HCT116 (cell line): ENCODE measurements around the gene MUC13. TPM values are rescaled to one million over a fixed set of nuclear protein-coding genes. Genes with fewer than 3 reads are reported as not detected.

ENCODE experiments used
- ATAC-seq: fragments of 200-7000 bp; cut with Tn5 transposase; 2 replicates; pipeline ENCODE4 v1.9.1; 2020; ENCODE audit warnings: mild to moderate bottlenecking, moderate library complexity
- BruUV-seq: library from RNA; stranded (reverse); fragments of 400-500 nt; replicated peaks from 2 replicates; lab custom pipeline; 2021; lab: Mats Ljungman, UMichigan
- CTCF ChIA-PET: fragments of 300-600 bp; sonication (Branson Sonifier 250); formaldehyde crosslinking; loops from one replicate; lab custom pipeline; 2021; ENCODE audit warnings: antibody characterized with exemption; lab: Charles Lee
- POLR2A ChIA-PET: fragments of 300-600, 350-600 bp; sonication (Branson Sonifier 250); formaldehyde crosslinking; loops from one replicate; lab custom pipeline; 2021; ENCODE audit warnings: antibody characterized with exemption; lab: Charles Lee
- RAD21 ChIA-PET, 2 experiments: fragments of 300-600 bp; sonication (Branson Sonifier 250); formaldehyde crosslinking; loops; one replicate each; lab custom pipeline; 2023; ENCODE audit warnings: low total read pairs in 2 of 2; ENCODE audit not compliant: uncharacterized antibody in 2 of 2, unreplicated experiment in 2 of 2, low non-redundant PET in 1 of 2; lab: Charles Lee
- DNase-seq: peaks from one replicate; pipeline ENCODE4 v3.0.0-alpha.2; 2010; ENCODE audit warnings: low read depth, low spot score
- H2AFZ ChIP-seq: fragments of 200-600 bp; shearing (Covaris generic), sonication (generic); 2 replicates; pipeline ENCODE4 v1.6.1; 2017; ENCODE audit warnings: low read depth, mixed run types, mixed read lengths, antibody characterized with exemption, low read length; ENCODE audit not compliant: poor library complexity, severe bottlenecking
- H3K27ac ChIP-seq: 2 replicates; pipeline ENCODE4 v1.5.1; 2012; ENCODE audit warnings: low read depth, low read length
- H3K27me3 ChIP-seq: fragments of 200-600 bp; sonication (generic); 2 replicates; pipeline ENCODE4 v1.6.1; 2016; ENCODE audit warnings: mixed run types, low read length, mixed read lengths; ENCODE audit not compliant: insufficient read depth
- H3K36me3 ChIP-seq, 2 experiments: fragments of 200-500 bp in 1 of 2; fragments of 200-600 bp in 1 of 2; sonication (Bioruptor generic) in 1 of 2; sonication (generic) in 1 of 2; 2 replicates each; pipeline versions ENCODE4 v1.5.1 to v1.6.1; 2014 to 2016; ENCODE audit warnings: low read length in 2 of 2, inconsistent platforms in 1 of 2, mixed read lengths in 1 of 2, mixed run types in 1 of 2; ENCODE audit not compliant: insufficient read depth in 2 of 2, control insufficient read depth in 1 of 2
- H3K4me1 ChIP-seq, 2 experiments: fragments of 200-600 bp in 1 of 2; sonication (generic) in 1 of 2; 2 replicates each; pipeline versions ENCODE4 v1.5.1 to v1.6.1; 2012 to 2017; ENCODE audit warnings: low read length in 2 of 2, inconsistent platforms in 1 of 2, mild to moderate bottlenecking in 1 of 2, mixed read lengths in 1 of 2, mixed run types in 1 of 2, moderate library complexity in 1 of 2; ENCODE audit not compliant: insufficient read depth in 2 of 2, control insufficient read depth in 1 of 2
- H3K4me2 ChIP-seq: fragments of 200-600 bp; sonication (generic); 2 replicates; pipeline ENCODE4 v1.6.1; 2017; ENCODE audit warnings: mixed run types, low read length, mixed read lengths
- H3K4me3 ChIP-seq, 2 experiments: fragments of 200-600 bp in 1 of 2; sonication (generic) in 1 of 2; replicated peaks in 1 of 2; 2 replicates each; pipeline ENCODE4 v1.5.1; 2011 to 2016; ENCODE audit warnings: low read length in 2 of 2, control low read depth in 1 of 2, low read depth in 1 of 2, mild to moderate bottlenecking in 1 of 2, mixed read lengths in 1 of 2, mixed run types in 1 of 2
- H3K79me2 ChIP-seq: fragments of 200-600 bp; sonication (generic); 2 replicates; pipeline ENCODE4 v1.6.1; 2017; ENCODE audit warnings: mild to moderate bottlenecking, mixed run types, low read length, moderate library complexity, mixed read lengths; ENCODE audit not compliant: insufficient read depth
- H3K9ac ChIP-seq: fragments of 200-600 bp; sonication (generic); 2 replicates; pipeline ENCODE4 v1.6.1; 2016; ENCODE audit warnings: low read length, mixed read lengths
- H3K9me2 ChIP-seq: fragments of 200-600 bp; sonication (generic), shearing (Covaris generic); 2 replicates; pipeline ENCODE4 v1.6.1; 2017; ENCODE audit warnings: mixed run types, mild to moderate bottlenecking, moderate library complexity; ENCODE audit not compliant: insufficient read depth
- H3K9me3 ChIP-seq, 2 experiments: fragments of 200-500 bp in 1 of 2; fragments of 200-600 bp in 1 of 2; sonication (Bioruptor generic) in 1 of 2; sonication (generic) in 1 of 2; 2 replicates each; pipeline ENCODE4 v1.6.1; 2014 to 2017; ENCODE audit warnings: low read length in 2 of 2, mixed read lengths in 2 of 2, inconsistent platforms in 1 of 2, low read depth in 1 of 2, mild to moderate bottlenecking in 1 of 2, mixed run types in 1 of 2, moderate library complexity in 1 of 2; ENCODE audit not compliant: control insufficient read depth in 1 of 2, insufficient read depth in 1 of 2
- H4K20me1 ChIP-seq: fragments of 200-600 bp; sonication (generic), shearing (Covaris generic); 2 replicates; pipeline ENCODE4 v1.6.1; 2017; ENCODE audit warnings: mixed run types, mild to moderate bottlenecking, moderate library complexity; ENCODE audit not compliant: insufficient read depth
- ATF3 ChIP-seq: IDR thresholded peaks from 2 replicates; pipeline ENCODE4 v1.6.1; 2012
- CTCF ChIP-seq, 3 experiments: fragments of 200-600 bp in 1 of 3; sonication (generic) in 1 of 3; IDR thresholded peaks in 2 of 3; conservative IDR thresholded peaks in 1 of 3; 2 replicates each; pipeline ENCODE4 v1.5.1; 2012 to 2017; ENCODE audit warnings: low read depth in 2 of 3, low read length in 2 of 3, antibody characterized with exemption in 1 of 3, borderline replicate concordance in 1 of 3, control low read depth in 1 of 3, mild to moderate bottlenecking in 1 of 3, mixed read lengths in 1 of 3, mixed run types in 1 of 3, moderate library complexity in 1 of 3; ENCODE audit not compliant: insufficient read depth in 1 of 3
- EGR1 ChIP-seq: IDR thresholded peaks from 2 replicates; pipeline ENCODE4 v1.6.1; 2012; ENCODE audit warnings: low read depth
- ELF1 ChIP-seq: IDR thresholded peaks from 2 replicates; pipeline ENCODE4 v1.6.1; 2012; ENCODE audit warnings: low read depth, borderline replicate concordance
- EZH2 ChIP-seq: fragments of 200-600 bp; sonication (generic); IDR thresholded peaks from 2 replicates; pipeline ENCODE4 v1.6.1; 2017; ENCODE audit warnings: antibody characterized with exemption, mixed run types
- FOSL1 ChIP-seq: IDR thresholded peaks from 2 replicates; pipeline ENCODE4 v1.6.1; 2012; ENCODE audit warnings: low read depth
- POLR2A ChIP-seq: IDR thresholded peaks from 2 replicates; pipeline ENCODE4 v1.7.0; 2011; ENCODE audit warnings: borderline replicate concordance; ENCODE audit not compliant: insufficient read depth, insufficient read length; ENCODE audit errors: extremely low read depth
- RAD21 ChIP-seq: IDR thresholded peaks from 2 replicates; pipeline ENCODE4 v1.6.1; 2012; ENCODE audit warnings: low read depth, mild to moderate bottlenecking
- REST ChIP-seq: IDR thresholded peaks from 2 replicates; pipeline ENCODE4 v1.6.1; 2012; ENCODE audit warnings: low read depth
- SIN3A ChIP-seq: IDR thresholded peaks from 2 replicates; pipeline ENCODE4 v1.6.1; 2012; ENCODE audit warnings: low read depth
- SRF ChIP-seq: IDR thresholded peaks from 2 replicates; pipeline ENCODE4 v1.6.1; 2012; ENCODE audit warnings: low read depth
- TCF7L2 ChIP-seq: IDR thresholded peaks from 2 replicates; pipeline ENCODE4 v1.7.0; 2011; ENCODE audit warnings: borderline replicate concordance, inconsistent platforms; ENCODE audit not compliant: insufficient read depth, insufficient read length; ENCODE audit errors: extremely low read depth
- YY1 ChIP-seq: IDR thresholded peaks from 2 replicates; pipeline ENCODE4 v1.6.1; 2011; ENCODE audit warnings: low read length, low read depth, moderate library complexity, mild to moderate bottlenecking; ENCODE audit not compliant: insufficient replicate concordance; ENCODE audit errors: extremely low read depth
- ZFX ChIP-seq: fragments of 450-650 bp; IDR thresholded peaks from 2 replicates; pipeline ENCODE4 v1.6.1; 2017
- intact Hi-C: fragments of 100-400 bp; cut with micrococcal nuclease; formaldehyde crosslinking; loops from 2 replicates; pipeline ENCODE4 v1.10.0; 2022
- total RNA-seq: library from RNA; stranded (reverse); gene quantifications from one replicate; pipeline ENCODE4 v1.2.1, GENCODE V29; 2021; ENCODE audit not compliant: unreplicated experiment

Gene MUC13
- total RNA-seq, 1 experiment from 2014 or later = 0.44 TPM

- TF ChIP-seq REST (no peak), FOSL1 (no peak), ZFX (no peak), RAD21 (no peak), SRF (no peak), YY1 (no peak), TCF7L2 (no peak), EGR1 (no peak), ATF3 (no peak), ELF1 (no peak), EZH2 (no peak), POLR2A (no peak)
These were observed 67.0 kb downstream of the MUC13 start (continued) for GRCh38 chr3:124867511-124867910.

GRCh38 chr3:124862006-124862405, 72.5 kb downstream of the MUC13 start:
- ChIA-PET POLR2A (no interaction called here), CTCF (interaction anchor here (1.0 to 1.3 kb wide), 2 partner anchors 15 to 16 kb away, joined by 3 read pairs; no protein-coding TSS in a partner anchor), RAD21 (no interaction called here)
- Histone ChIP-seq H3K27me3 (no peaks in the 10 kb centered on the region), H3K79me2 (no peaks in the 10 kb centered on the region; the same call in 1 of the 2 replicates), H3K9me2 (no peaks in the 10 kb centered on the region), H3K27ac (no peak overlapping the region), H2AFZ (no peak overlapping the region), H3K36me3 (0 out of 4 replicates have a peak, but pooled peaks cover 0 to 3% of the 10 kb centered on the region in 2 experiments), H3K9ac (no peak overlapping the region), H3K4me3 (no peak overlapping the region), H3K9me3 (no peaks in the 10 kb centered on the region), H3K4me2 (no peak overlapping the region), H3K4me1 (peaks cover 16 to 42% of the 10 kb centered on the region in 2 experiments), H4K20me1 (no peaks in the 10 kb centered on the region)
- intact Hi-C loops = no loop called here
- BruUV-seq = no TSS peak
- no peak for TF ChIP-seq YY1
- TF ChIP-seq SIN3A = no peak
- TF ChIP-seq TCF7L2 = no peak
- TF ChIP-seq SRF = no peak
- TF ChIP-seq CTCF (IDR thresholded peaks at IDR 0.05 in 2 of 3, conservative IDR thresholded peaks at IDR 0.05 in 1 of 3; ENCODE audit: borderline replicate concordance in 1 of 3, insufficient read depth in 1 of 3, low read depth in 2 of 3, low read length in 2 of 3) = peak in 2 of 3 experiments; percentile 8 to 13; a peak in 1 of 6 replicates
- DNase-seq (no peak), ATAC-seq (no peak)
